GM19099 (cell line): ENCODE data around the gene SIM1.

Experiments
- POLR2A ChIP-seq: IDR thresholded peaks from 3 replicates; pipeline ENCODE4 v1.6.1; 2011; ENCODE audit warnings: low read depth; ENCODE audit not compliant: insufficient read length; ENCODE audit errors: extremely low read depth

SIM1 gene

DNA sequence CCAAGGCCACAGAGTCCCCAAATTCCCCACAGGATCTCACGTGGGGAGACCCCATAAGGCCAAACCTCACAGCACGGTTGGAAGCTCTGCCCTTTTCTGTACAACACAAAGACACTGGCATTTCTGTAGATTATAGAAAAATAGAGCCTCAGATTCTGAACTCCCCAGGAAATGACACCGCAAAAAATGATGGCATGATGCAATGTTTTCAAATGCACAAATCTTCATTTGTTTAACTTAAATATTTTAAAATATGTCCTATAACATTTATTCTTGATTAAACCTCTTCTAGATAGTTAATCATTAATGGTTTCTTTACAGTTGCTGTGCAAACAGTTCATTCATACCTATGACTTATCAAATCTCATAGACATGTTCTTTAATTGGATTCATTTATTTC, 33.8 kb downstream of the SIM1 start:
- TF ChIP-seq POLR2A, result no peak

- no peak for TF ChIP-seq POLR2A
Measured at GRCh38 chr6:100427452-100427851, 37.3 kb downstream of the SIM1 start.

DNA sequence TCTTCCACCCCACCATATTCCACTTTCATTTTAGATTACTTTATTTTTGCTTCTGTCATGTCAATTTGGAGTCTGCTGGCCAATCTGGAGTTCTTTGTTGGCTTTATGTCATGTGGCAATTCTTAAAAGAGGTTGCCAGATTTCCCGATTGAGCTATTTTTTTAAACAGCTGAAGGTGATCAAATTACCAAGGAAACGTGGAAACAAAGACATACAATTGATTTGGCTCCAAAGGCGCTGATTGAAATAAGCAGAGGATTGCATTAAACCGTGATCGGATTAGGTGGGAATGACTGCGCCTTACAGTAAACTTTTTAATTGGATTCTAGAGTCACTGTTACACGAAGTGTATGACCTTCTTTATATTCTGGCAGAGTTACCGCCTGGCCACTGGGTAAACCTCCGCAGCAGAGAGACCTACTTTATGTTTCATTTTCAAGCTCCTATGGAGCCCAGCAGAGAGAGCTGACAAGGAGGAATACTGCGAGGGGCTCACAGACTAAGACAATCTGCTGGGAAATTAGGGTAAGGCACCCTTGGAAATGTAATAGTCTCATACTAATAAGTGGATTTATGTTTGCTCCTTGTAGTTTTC, 37.9 kb downstream of the SIM1 start:
- TF ChIP-seq POLR2A, result no peak

- TF ChIP-seq POLR2A, result no peak
Measured at GRCh38 chr6:100426241-100426640, 38.5 kb downstream of the SIM1 start.

- TF ChIP-seq POLR2A, result no peak
Measured at GRCh38 chr6:100420711-100421110, 44.0 kb downstream of the SIM1 start.

DNA sequence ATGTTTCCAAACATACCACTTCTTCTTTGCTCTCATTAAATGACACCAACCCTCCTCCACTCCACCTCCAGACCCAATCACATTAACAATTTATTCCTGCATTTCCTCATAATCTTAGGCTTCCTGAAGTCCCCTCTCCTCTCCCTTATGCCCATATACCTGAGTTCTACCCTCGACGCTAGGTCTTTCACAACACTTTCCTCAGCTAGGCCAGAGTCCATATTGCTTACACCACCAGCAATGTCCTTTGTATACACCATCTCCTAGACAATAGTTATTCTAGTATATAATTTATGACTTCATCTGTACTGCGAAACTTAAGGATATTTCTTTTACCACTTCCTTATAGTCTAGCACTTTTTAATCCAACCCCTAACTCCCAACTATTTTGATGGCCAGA, 47.7 kb downstream of the SIM1 start:
- TF ChIP-seq POLR2A, result no peak

DNA sequence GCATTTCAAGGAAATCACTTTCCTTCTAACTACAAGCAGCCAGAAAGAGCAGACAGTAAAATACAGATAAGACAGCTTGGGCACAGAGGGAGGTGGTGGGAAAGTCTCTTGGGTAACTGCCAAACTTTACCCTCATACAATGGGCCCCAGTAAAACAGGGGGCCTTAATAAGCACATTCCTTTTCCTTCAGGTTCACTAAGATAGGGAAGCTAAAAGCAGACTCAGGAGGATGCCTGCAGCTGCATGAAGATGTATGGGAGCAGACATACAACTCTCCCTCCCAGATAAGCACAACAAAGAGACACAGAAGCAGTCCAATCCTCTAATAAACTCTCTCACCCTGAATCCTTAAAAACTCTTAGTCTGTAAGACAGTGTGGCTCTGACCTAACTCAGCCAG, 49.0 kb downstream of the SIM1 start:
- TF ChIP-seq POLR2A, result no peak

GRCh38 chr6:100412872-100413271, 51.8 kb downstream of the SIM1 start:
- TF ChIP-seq POLR2A, result no peak

DNA sequence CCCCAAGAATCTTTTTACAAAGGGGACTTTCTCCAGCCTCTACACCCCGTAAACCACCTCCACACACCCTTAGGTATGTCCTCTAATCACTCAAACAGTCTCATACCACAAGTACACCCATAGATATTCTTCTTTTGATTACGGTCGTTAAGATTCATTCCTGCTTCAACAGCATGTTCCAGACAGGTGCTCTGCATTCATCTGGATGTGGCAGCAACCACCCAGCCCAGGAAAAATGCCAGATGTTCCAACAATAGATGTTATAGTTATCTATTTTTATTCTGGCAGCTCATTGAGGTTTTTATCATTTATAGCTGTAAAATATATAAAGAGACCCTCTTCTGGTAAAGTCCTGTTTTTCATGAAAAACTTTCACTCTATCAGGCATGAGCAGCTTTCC, 60.7 kb downstream of the SIM1 start:
- no peak for TF ChIP-seq POLR2A

DNA sequence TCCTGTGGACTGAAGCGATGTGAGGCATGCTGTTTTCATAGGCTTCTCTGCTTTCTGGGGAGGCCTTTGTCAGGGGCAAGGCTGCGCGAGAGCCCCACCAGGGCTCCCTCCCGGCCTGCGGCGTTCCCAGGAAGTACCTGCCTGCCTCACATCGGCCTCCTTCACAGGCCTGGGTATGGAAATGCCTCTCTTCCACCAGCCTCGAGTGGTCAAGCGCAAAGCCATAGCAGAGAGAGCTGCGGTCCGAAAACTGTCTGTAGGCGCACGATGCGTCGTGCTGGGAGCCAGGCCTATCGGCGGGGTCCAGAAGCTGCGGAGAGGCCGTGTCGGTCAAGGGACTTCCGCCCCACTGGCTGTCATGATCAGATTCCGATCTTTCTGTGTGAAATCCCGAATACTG, 71.2 kb downstream of the SIM1 start:
- TF ChIP-seq POLR2A, result no peak

DNA sequence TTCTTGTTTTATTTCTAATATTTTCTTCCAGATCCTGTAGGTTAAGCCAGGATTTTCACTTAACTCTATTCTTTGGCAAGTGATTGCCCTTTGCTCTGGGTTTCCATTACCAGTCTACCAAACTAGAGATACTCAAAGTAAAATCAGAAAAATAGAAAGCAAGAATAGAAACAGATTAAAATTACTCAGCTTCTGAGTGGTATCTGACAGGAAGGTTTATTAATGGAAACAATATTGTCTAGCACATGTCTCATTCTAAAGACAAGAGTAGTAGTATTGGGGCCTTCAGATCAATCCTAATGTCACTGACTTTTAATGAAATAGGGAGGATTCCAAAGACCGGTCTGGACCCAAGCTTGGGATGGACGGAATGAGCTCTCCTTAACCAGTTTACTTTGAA, 72.3 kb downstream of the SIM1 start:
- TF ChIP-seq POLR2A, result no peak

- no peak for TF ChIP-seq POLR2A
Measured at GRCh38 chr6:100388868-100389519, 75.7 kb downstream of the SIM1 start.

GRCh38 chr6:100382767-100383195, 81.9 kb downstream of the SIM1 start:
- no peak for TF ChIP-seq POLR2A

- no peak for TF ChIP-seq POLR2A
Measured at GRCh38 chr6:100382031-100382430, 82.7 kb downstream of the SIM1 start.

DNA sequence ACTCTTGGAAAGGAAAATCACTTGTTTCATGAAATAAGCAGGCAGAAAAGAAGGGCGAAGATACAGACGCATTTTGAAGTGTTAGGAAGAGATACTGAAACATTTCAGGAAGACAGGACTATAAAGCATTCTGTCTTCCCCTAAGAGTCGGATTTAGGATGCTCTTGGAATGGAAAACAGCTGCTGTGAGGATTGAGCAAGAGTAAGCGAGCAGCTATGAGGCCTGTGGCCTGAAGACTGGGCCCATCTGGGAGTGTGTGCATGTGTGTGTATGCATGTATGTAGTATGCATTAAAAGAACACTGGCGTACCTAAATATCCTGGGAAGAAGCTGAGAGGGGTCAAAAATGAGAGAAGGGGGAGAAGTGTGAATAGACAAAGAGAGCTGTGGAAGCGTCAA, 83.6 kb downstream of the SIM1 start:
- no peak for TF ChIP-seq POLR2A

GRCh38 chr6:100379386-100379785, 85.3 kb downstream of the SIM1 start:
- no peak for TF ChIP-seq POLR2A

GRCh38 chr6:100378576-100378975, 86.1 kb downstream of the SIM1 start:
- TF ChIP-seq POLR2A, result no peak
